Immature natural killer cell (primary cell): ENCODE measurements around the gene ITLN1. TPM values are rescaled to one million over a fixed set of nuclear protein-coding genes. Genes with fewer than 3 reads are reported as not detected.

Experiments used
- DNase-seq, 3 donors: peaks; one replicate each; pipeline ENCODE4 v3.0.0; 2022; ENCODE audit warnings: mixed read lengths in 1 of 3
- H3K27ac Mint-ChIP-seq, 6 donors: one replicate each; pipeline ENCODE4 v1.8.0; 2020; ENCODE audit warnings: mixed read lengths in 6 of 6, mild to moderate bottlenecking in 5 of 6, inconsistent platforms in 4 of 6, moderate library complexity in 3 of 6
- H3K27me3 Mint-ChIP-seq, 3 donors: one replicate each; pipeline ENCODE4 v1.8.0; 2020 to 2021; ENCODE audit warnings: low read depth in 3 of 3, mild to moderate bottlenecking in 3 of 3, mixed read lengths in 3 of 3, moderate library complexity in 3 of 3, inconsistent platforms in 1 of 3
- H3K36me3 Mint-ChIP-seq, 3 donors: one replicate each; pipeline ENCODE4 v1.8.0; 2020; ENCODE audit warnings: mixed read lengths in 3 of 3, inconsistent platforms in 2 of 3, mild to moderate bottlenecking in 2 of 3
- H3K4me1 Mint-ChIP-seq, 2 donors: one replicate each; pipeline ENCODE4 v1.8.0; 2020; ENCODE audit warnings: inconsistent platforms in 2 of 2, mild to moderate bottlenecking in 2 of 2, mixed read lengths in 2 of 2, moderate library complexity in 1 of 2
- H3K4me3 Mint-ChIP-seq, 5 donors: one replicate each; pipeline ENCODE4 v1.8.0; 2020; ENCODE audit warnings: mild to moderate bottlenecking in 5 of 5, mixed read lengths in 5 of 5, inconsistent platforms in 3 of 5, moderate library complexity in 3 of 5
- H3K9me3 Mint-ChIP-seq, 6 donors: one replicate each; pipeline ENCODE4 v1.8.0; 2020; ENCODE audit warnings: mild to moderate bottlenecking in 6 of 6, mixed read lengths in 6 of 6, inconsistent platforms in 4 of 6, moderate library complexity in 3 of 6
- polyA plus RNA-seq, 3 donors: library from polyadenylated mRNA; unstranded; fragments of 300-500 nt; fragmentation: Illumina TruSeq; gene quantifications; one replicate each; pipeline ENCODE4 v1.2.3, GENCODE V29; 2021

Gene ITLN1
- polyA plus RNA-seq, 3 donors from 2014 or later, result 0.77 TPM; not detected in 2

GRCh38 chr1:160837558-160838205 lies 47.3 kb downstream of the ITLN1 start:
- Mint-ChIP-seq H3K4me3 (peak overlapping the region; percentile 70 to 89 (median 71)), H3K9me3 (no peaks in the 10 kb centered on the region), H3K27ac (peak overlapping the region in 5 of 6 donors; percentile 96 to 99 (median 98)), H3K27me3 (peaks cover 2 to 6% (median 5%) of the 10 kb centered on the region in 3 donors), H3K36me3 (peaks cover 34 to 70% (median 39%) of the 10 kb centered on the region in 3 donors), H3K4me1 (peaks cover 0 to 89% of the 10 kb centered on the region in 2 donors)
- DNase-seq, result peak; percentile 90 to 92 (median 92)

GRCh38 chr1:160836981-160837557 lies 47.9 kb downstream of the ITLN1 start:
- H3K27ac Mint-ChIP-seq, result peak overlapping the region in 5 of 6 donors; percentile 92 to 98 (median 97)
- peaks cover 33 to 74% (median 41%) of the 10 kb centered on the region in 3 donors for H3K36me3 Mint-ChIP-seq
- peaks cover 2 to 6% (median 5%) of the 10 kb centered on the region in 3 donors for H3K27me3 Mint-ChIP-seq
- DNase-seq, result no peak
- H3K9me3 Mint-ChIP-seq, result no peaks in the 10 kb centered on the region
- H3K4me1 Mint-ChIP-seq, result peaks cover 4 to 83% of the 10 kb centered on the region in 2 donors
- peak overlapping the region; percentile 51 to 89 (median 63) for H3K4me3 Mint-ChIP-seq

GRCh38 chr1:160836561-160836960 lies 48.4 kb downstream of the ITLN1 start:
- H3K9me3 Mint-ChIP-seq, result no peaks in the 10 kb centered on the region
- peaks cover 2 to 6% (median 5%) of the 10 kb centered on the region in 3 donors for H3K27me3 Mint-ChIP-seq
- DNase-seq, result no peak
- H3K4me3 Mint-ChIP-seq, result peak overlapping the region; percentile 51 to 79 (median 63)
- peaks cover 30 to 76% (median 39%) of the 10 kb centered on the region in 3 donors for H3K36me3 Mint-ChIP-seq
- peaks cover 6 to 78% of the 10 kb centered on the region in 2 donors for H3K4me1 Mint-ChIP-seq
- peak overlapping the region in 5 of 6 donors; percentile 92 to 98 (median 97) for H3K27ac Mint-ChIP-seq

- H3K27ac Mint-ChIP-seq, result peak overlapping the region in 5 of 6 donors; percentile 92 to 98 (median 97)
- H3K4me1 Mint-ChIP-seq, result peaks cover 14 to 71% of the 10 kb centered on the region in 2 donors
- H3K27me3 Mint-ChIP-seq, result peaks cover 2 to 6% (median 5%) of the 10 kb centered on the region in 3 donors
- peaks cover 37 to 76% (median 41%) of the 10 kb centered on the region in 3 donors for H3K36me3 Mint-ChIP-seq
- peak overlapping the region in 4 of 5 donors; percentile 36 to 67 (median 62) for H3K4me3 Mint-ChIP-seq
- no peaks in the 10 kb centered on the region for H3K9me3 Mint-ChIP-seq
- DNase-seq, result no peak
Measured at GRCh38 chr1:160835751-160836150, 49.2 kb downstream of the ITLN1 start.

GRCh38 chr1:160834945-160835565 lies 49.9 kb downstream of the ITLN1 start:
- no peaks in the 10 kb centered on the region for H3K9me3 Mint-ChIP-seq
- peak overlapping the region in 3 of 5 donors; percentile 33 to 62 (median 54) for H3K4me3 Mint-ChIP-seq
- peaks cover 21 to 66% of the 10 kb centered on the region in 2 donors for H3K4me1 Mint-ChIP-seq
- H3K27ac Mint-ChIP-seq, result peak overlapping the region; percentile 73 to 98 (median 93)
- peak; percentile 50 to 63 (median 60) for DNase-seq
- peaks cover 39 to 78% (median 41%) of the 10 kb centered on the region in 3 donors for H3K36me3 Mint-ChIP-seq
- H3K27me3 Mint-ChIP-seq, result peaks cover 2 to 6% (median 5%) of the 10 kb centered on the region in 3 donors

- no peaks in the 10 kb centered on the region for H3K9me3 Mint-ChIP-seq
- peak overlapping the region; percentile 50 to 92 (median 74) for H3K27ac Mint-ChIP-seq
- peaks cover 0 to 2% (median 0%) of the 10 kb centered on the region in 3 donors for H3K27me3 Mint-ChIP-seq
- H3K4me1 Mint-ChIP-seq, result peaks cover 24 to 42% of the 10 kb centered on the region in 2 donors
- DNase-seq, result peak; percentile 48 to 59 (median 52)
- peaks cover 35 to 80% (median 36%) of the 10 kb centered on the region in 3 donors for H3K36me3 Mint-ChIP-seq
- H3K4me3 Mint-ChIP-seq, result no peak overlapping the region
Measured at GRCh38 chr1:160830321-160831153, 54.4 kb downstream of the ITLN1 start.

GRCh38 chr1:160829766-160830165 lies 55.2 kb downstream of the ITLN1 start:
- Mint-ChIP-seq H3K27ac (peak overlapping the region; percentile 50 to 92 (median 83)), H3K27me3 (peaks cover 0 to 2% (median 0%) of the 10 kb centered on the region in 3 donors), H3K4me1 (peaks cover 17 to 42% of the 10 kb centered on the region in 2 donors), H3K36me3 (peaks cover 31 to 73% (median 31%) of the 10 kb centered on the region in 3 donors), H3K4me3 (no peak overlapping the region), H3K9me3 (no peaks in the 10 kb centered on the region)
- DNase-seq, result no peak

GRCh38 chr1:160827418-160827817 lies 57.6 kb downstream of the ITLN1 start:
- DNase-seq, result no peak
- H3K27me3 Mint-ChIP-seq, result peaks cover 0 to 2% (median 0%) of the 10 kb centered on the region in 3 donors
- peaks cover 4 to 57% of the 10 kb centered on the region in 2 donors for H3K4me1 Mint-ChIP-seq
- H3K27ac Mint-ChIP-seq, result peak overlapping the region; percentile 47 to 92 (median 68)
- peaks cover 17 to 60% (median 21%) of the 10 kb centered on the region in 3 donors for H3K36me3 Mint-ChIP-seq
- no peak overlapping the region for H3K4me3 Mint-ChIP-seq
- H3K9me3 Mint-ChIP-seq, result no peaks in the 10 kb centered on the region

GRCh38 chr1:160826546-160826945 lies 58.4 kb downstream of the ITLN1 start:
- Mint-ChIP-seq H3K27me3 (peaks cover 0 to 2% (median 0%) of the 10 kb centered on the region in 3 donors), H3K4me1 (peaks cover 4 to 56% of the 10 kb centered on the region in 2 donors), H3K9me3 (no peaks in the 10 kb centered on the region), H3K4me3 (no peak overlapping the region), H3K27ac (peak overlapping the region; percentile 32 to 92 (median 68)), H3K36me3 (peaks cover 17 to 51% (median 21%) of the 10 kb centered on the region in 3 donors)
- no peak for DNase-seq

Other genes with a start within 250 kb of the ITLN1 start
- under 1 TPM in 2 of 3 donors, not detected in 1; 0.12 to 0.21 TPM for gene SLAMF1, start 238.1 kb downstream of the ITLN1 start, polyA plus RNA-seq
- 100 to 1,000 TPM; 202 to 229 (median 205) TPM for gene CD48, start 173.4 kb downstream of the ITLN1 start, polyA plus RNA-seq
- 100 to 1,000 TPM; 316 to 379 (median 359) TPM for gene SLAMF7, start 145.9 kb downstream of the ITLN1 start, polyA plus RNA-seq
- 10 to 100 TPM; 46.1 to 68.2 (median 57.2) TPM for gene LY9, start 89.0 kb downstream of the ITLN1 start, polyA plus RNA-seq
- 100 to 1,000 TPM; 301 to 501 (median 410) TPM for gene CD244, start 22.3 kb downstream of the ITLN1 start, polyA plus RNA-seq
- not detected for gene ITLN2, start 69.6 kb upstream of the ITLN1 start, polyA plus RNA-seq
- 10 to 100 TPM; 11.5 to 53.2 (median 27.7) TPM for gene F11R, start 136.0 kb upstream of the ITLN1 start, polyA plus RNA-seq
- 100 to 1,000 TPM; 229 to 385 (median 349) TPM for gene TSTD1, start 153.8 kb upstream of the ITLN1 start, polyA plus RNA-seq
- gene USF1, start 160.8 kb upstream of the ITLN1 start, polyA plus RNA-seq, result 10 to 100 TPM in 1 of 3 donors, 1 to 10 TPM in 1, not detected in 1; 7.9 to 12.2 TPM
- gene ARHGAP30, start 184.7 kb upstream of the ITLN1 start, polyA plus RNA-seq, result 100 to 1,000 TPM in 2 of 3 donors, 10 to 100 TPM in 1; 98.0 to 265 (median 103) TPM
- not detected for gene NECTIN4, start 204.4 kb upstream of the ITLN1 start, polyA plus RNA-seq
- gene KLHDC9, start 213.2 kb upstream of the ITLN1 start, polyA plus RNA-seq, result under 1 TPM in 1 of 3 donors, not detected in 2; 0.59 TPM
- gene PFDN2, start 232.9 kb upstream of the ITLN1 start, polyA plus RNA-seq, result 10 to 100 TPM; 63.4 to 84.4 (median 83.0) TPM
- gene NIT1, start 232.9 kb upstream of the ITLN1 start, polyA plus RNA-seq, result 10 to 100 TPM; 17.3 to 21.9 (median 18.2) TPM
- gene DEDD, start 247.5 kb upstream of the ITLN1 start, polyA plus RNA-seq, result 10 to 100 TPM; 27.5 to 43.8 (median 42.2) TPM